Fibroblast of pulmonary artery (primary cell): ENCODE data around the gene RGS12.

ENCODE experiments used
- DNase-seq: peaks from one replicate; pipeline ENCODE4 v3.0.0-alpha.2; 2010; ENCODE audit warnings: low read depth
- H3K4me3 ChIP-seq: replicated peaks from 2 replicates; pipeline ENCODE4 v1.5.1; 2011; ENCODE audit warnings: low read depth, mild to moderate bottlenecking, control low read depth, low read length, moderate library complexity
- CTCF ChIP-seq: IDR thresholded peaks from 2 replicates; pipeline ENCODE4 v1.5.1; 2011; ENCODE audit warnings: mild to moderate bottlenecking, control low read depth, low read length, inconsistent platforms; ENCODE audit errors: missing control alignments

RGS12 gene

GRCh38 chr4:3301450-3302172 lies 8.8 kb downstream of the RGS12 start:
- no peak for TF ChIP-seq CTCF
- no peak for DNase-seq
- H3K4me3 ChIP-seq: no peak overlapping the region

GRCh38 chr4:3302173-3302785 lies 9.5 kb downstream of the RGS12 start:
- no peak for DNase-seq
- no peak for TF ChIP-seq CTCF
- no peak overlapping the region for H3K4me3 ChIP-seq

- TF ChIP-seq CTCF: no peak
- no peak overlapping the region for H3K4me3 ChIP-seq
- no peak for DNase-seq
Observed at GRCh38 chr4:3302786-3303564, 10.2 kb downstream of the RGS12 start.

- no peak overlapping the region for H3K4me3 ChIP-seq
- no peak for DNase-seq
- no peak for TF ChIP-seq CTCF
Observed at GRCh38 chr4:3303565-3303824, 10.7 kb downstream of the RGS12 start.

GRCh38 chr4:3303923-3304710 lies 11.3 kb downstream of the RGS12 start:
- TF ChIP-seq CTCF: no peak
- no peak for DNase-seq

GRCh38 chr4:3304831-3305609 lies 12.2 kb downstream of the RGS12 start:
- no peak for TF ChIP-seq CTCF
- DNase-seq: peak; percentile 49
- no peak overlapping the region for H3K4me3 ChIP-seq

More at GRCh38 chr4:3303923-3304710, 11.3 kb downstream of the RGS12 start:
- H3K4me3 ChIP-seq: no peak overlapping the region
